Thyroid gland (tissue), 4 donors: ENCODE results near the gene CACNG5. TPM values are rescaled to one million over a fixed set of nuclear protein-coding genes. Genes with fewer than 3 reads are reported as not detected.

Source experiments
- DNase-seq, 2 donors: peaks; one replicate each; pipeline ENCODE4 v3.0.0-alpha.2; 2019
- H3K27ac ChIP-seq, 3 donors: fragments of 200-600 bp; sonication (generic); 1 replicate in 2 of 3; 2 replicates in 1 of 3; pipeline ENCODE4 v1.5.1; 2016 to 2019; ENCODE audit warnings: mild to moderate bottlenecking in 1 of 3, moderate library complexity in 1 of 3
- H3K27me3 ChIP-seq: fragments of 200-600 bp; sonication (generic); one replicate; pipeline ENCODE4 v1.5.1; 2019
- H3K36me3 ChIP-seq, 2 donors: fragments of 200-600 bp; sonication (generic); one replicate each; pipeline ENCODE4 v1.5.1; 2016 to 2019
- H3K4me1 ChIP-seq, 2 donors: fragments of 200-600 bp; sonication (generic); one replicate each; pipeline ENCODE4 v1.5.1; 2017 to 2019
- H3K4me3 ChIP-seq, 3 donors: fragments of 200-600 bp; sonication (generic); replicated peaks in 1 of 3; 1 replicate in 2 of 3; 2 replicates in 1 of 3; pipeline ENCODE4 v1.5.1; 2016; ENCODE audit warnings: mild to moderate bottlenecking in 1 of 3
- H3K9me3 ChIP-seq: fragments of 200-600 bp; sonication (generic); one replicate; pipeline ENCODE4 v1.5.1; 2017
- CTCF ChIP-seq, 6 experiments: fragments of 200-600 bp in 3 of 6; fragments of 450-650 bp in 3 of 6; sonication (generic) in 3 of 6; IDR thresholded peaks; one replicate each; pipeline ENCODE4 v1.5.1; 2016 to 2019; ENCODE audit warnings: antibody characterized with exemption in 6 of 6, mild to moderate bottlenecking in 2 of 6, inconsistent platforms in 1 of 6, moderate library complexity in 1 of 6
- POLR2A ChIP-seq, 2 donors: fragments of 450-650 bp; IDR thresholded peaks; one replicate each; pipeline ENCODE4 v1.6.1; 2017; ENCODE audit warnings: antibody characterized with exemption in 2 of 2, mild to moderate bottlenecking in 2 of 2, moderate library complexity in 1 of 2
- WGBS, 2 donors: methylation state at CpG; one replicate each; pipeline ENCODE4 v1.1.5; 2017; 5-methylcytosine and 5-hydroxymethylcytosine counted together
- intact Hi-C: fragments of 100-400 bp; cut with DNase I; formaldehyde crosslinking; loops from one replicate; pipeline ENCODE4 v1.15.1; 2023
- total RNA-seq, 4 donors: library from RNA; depleted of rRNA; stranded (reverse); fragments of >200 nt; gene quantifications; one replicate each; pipeline ENCODE4 v1.2.3, GENCODE V29; 2016

Gene CACNG5
- total RNA-seq, 4 donors from 2014 or later = not detected

- no peaks in the 10 kb centered on the region for H3K27me3 ChIP-seq
- intact Hi-C loops = no loop called here
Observed at GRCh38 chr17:66920435-66920834, 85.5 kb downstream of the CACNG5 start.

GRCh38 chr17:66920950-66921349 lies 86.0 kb downstream of the CACNG5 start:
- DNase-seq = no peak
- no peak for TF ChIP-seq POLR2A (IDR thresholded peaks at IDR 0.05)
- TF ChIP-seq CTCF (IDR thresholded peaks at IDR 0.05) = no peak
- Histone ChIP-seq H3K36me3 (no peaks in the 10 kb centered on the region), H3K4me1 (no peaks in the 10 kb centered on the region), H3K27me3 (no peaks in the 10 kb centered on the region), H3K4me3 (no peak overlapping the region), H3K9me3 (no peaks in the 10 kb centered on the region), H3K27ac (no peak overlapping the region)
- intact Hi-C loops = no loop called here
- 87 to 88% methylated on average over 3 to 4 of the region's 4 CpGs for WGBS, 2 donors

More at GRCh38 chr17:66920435-66920834, 85.5 kb downstream of the CACNG5 start:
- DNase-seq = no peak
- no peak for TF ChIP-seq CTCF (IDR thresholded peaks at IDR 0.05)
- no peak for TF ChIP-seq POLR2A (IDR thresholded peaks at IDR 0.05)
- Histone ChIP-seq H3K36me3 (no peaks in the 10 kb centered on the region), H3K4me3 (no peak overlapping the region), H3K27ac (no peak overlapping the region), H3K9me3 (no peaks in the 10 kb centered on the region), H3K4me1 (no peaks in the 10 kb centered on the region)
- 85 to 88% methylated on average over 9 of the region's 9 CpGs for WGBS, 2 donors

- Histone ChIP-seq H3K9me3 (no peaks in the 10 kb centered on the region), H3K4me1 (no peaks in the 10 kb centered on the region), H3K36me3 (no peaks in the 10 kb centered on the region), H3K27ac (no peak overlapping the region), H3K27me3 (no peaks in the 10 kb centered on the region), H3K4me3 (no peak overlapping the region)
- no peak for DNase-seq
- intact Hi-C loops = no loop called here
- 74 to 76% methylated on average over 1 of the region's 1 CpG for WGBS, 2 donors
- TF ChIP-seq POLR2A (IDR thresholded peaks at IDR 0.05) (no peak), CTCF (IDR thresholded peaks at IDR 0.05) (no peak)
Observed at GRCh38 chr17:66923886-66924285, 89.0 kb downstream of the CACNG5 start.

GRCh38 chr17:66925811-66926500 lies 91.0 kb downstream of the CACNG5 start:
- Histone ChIP-seq H3K36me3 (no peaks in the 10 kb centered on the region), H3K4me3 (no peak overlapping the region)
- WGBS, 2 donors = 82 to 89% methylated on average over 8 of the region's 8 CpGs

More at GRCh38 chr17:66925811-66926500, 91.0 kb downstream of the CACNG5 start:
- Histone ChIP-seq H3K27ac (no peak overlapping the region), H3K9me3 (no peaks in the 10 kb centered on the region), H3K4me1 (no peaks in the 10 kb centered on the region), H3K27me3 (no peaks in the 10 kb centered on the region)
- no peak for TF ChIP-seq POLR2A (IDR thresholded peaks at IDR 0.05)
- no peak for TF ChIP-seq CTCF (IDR thresholded peaks at IDR 0.05)
- intact Hi-C loops = no loop called here
- DNase-seq = no peak
